Measurements from ENCODE around the gene SYT15.

SYT15 gene

GRCh38 chr10:46557319-46558121 is 21.4 kb upstream of the SYT15 start:
- TF ChIP-seq CTCF (conservative IDR thresholded peaks at IDR 0.05; ENCODE audit: low read length) (no peak), EZH2phosphoT487 (IDR thresholded peaks at IDR 0.05; ENCODE audit: borderline replicate concordance) (no peak)
- Histone ChIP-seq H3K79me2 (ENCODE audit: insufficient read depth, low read length) (no peaks in the 10 kb centered on the region), H4K20me1 (ENCODE audit: insufficient read depth, low read length, poor library complexity, severe bottlenecking) (no peaks in the 10 kb centered on the region), H3K27me3 (ENCODE audit: insufficient read depth, low read length, poor library complexity, severe bottlenecking) (peaks cover 13% of the 10 kb centered on the region), H3K9me2 (replicated peaks; ENCODE audit: low read depth, low read length) (no peaks in the 10 kb centered on the region), H3F3A (ENCODE audit: low read depth) (no peaks in the 10 kb centered on the region), H3K4me3 (ENCODE audit: low read length, poor library complexity, severe bottlenecking) (no peak overlapping the region), H3K4me2 (ENCODE audit: low read depth, low read length, poor library complexity, severe bottlenecking) (no peak overlapping the region), H3K36me3 (ENCODE audit: insufficient read depth, low read length) (no peaks in the 10 kb centered on the region), H3K9ac (ENCODE audit: low read depth, low read length, poor library complexity, severe bottlenecking) (no peak overlapping the region), H3K4me1 (ENCODE audit: insufficient read depth, low read length, poor library complexity, severe bottlenecking) (no peaks in the 10 kb centered on the region), H3K9me3 (ENCODE audit: insufficient read depth, low read depth, low read length) (no peaks in the 10 kb centered on the region), H2AFZ (ENCODE audit: low read length) (no peak overlapping the region)

GRCh38 chr10:46558122-46558391 is 20.9 kb upstream of the SYT15 start:
- no peak overlapping the region for H3K4me3 ChIP-seq (ENCODE audit: low read length, poor library complexity, severe bottlenecking)
- no peak overlapping the region for H2AFZ ChIP-seq (ENCODE audit: low read length)
- no peaks in the 10 kb centered on the region for H3K4me1 ChIP-seq (ENCODE audit: insufficient read depth, low read length, poor library complexity, severe bottlenecking)

GRCh38 chr10:46558392-46559185 is 20.3 kb upstream of the SYT15 start:
- Histone ChIP-seq H3K9me3 (ENCODE audit: insufficient read depth, low read depth, low read length) (no peaks in the 10 kb centered on the region), H3K4me3 (ENCODE audit: low read length, poor library complexity, severe bottlenecking) (no peak overlapping the region), H3K4me2 (ENCODE audit: low read depth, low read length, poor library complexity, severe bottlenecking) (no peak overlapping the region), H3K4me1 (ENCODE audit: insufficient read depth, low read length, poor library complexity, severe bottlenecking) (no peaks in the 10 kb centered on the region), H4K20me1 (ENCODE audit: insufficient read depth, low read length, poor library complexity, severe bottlenecking) (no peaks in the 10 kb centered on the region), H3K9ac (ENCODE audit: low read depth, low read length, poor library complexity, severe bottlenecking) (no peak overlapping the region), H3K36me3 (ENCODE audit: insufficient read depth, low read length) (no peaks in the 10 kb centered on the region), H2AFZ (ENCODE audit: low read length) (no peak overlapping the region), H3K79me2 (ENCODE audit: insufficient read depth, low read length) (no peaks in the 10 kb centered on the region), H3F3A (ENCODE audit: low read depth) (no peaks in the 10 kb centered on the region), H3K27me3 (ENCODE audit: insufficient read depth, low read length, poor library complexity, severe bottlenecking) (peaks cover 13% of the 10 kb centered on the region), H3K9me2 (replicated peaks; ENCODE audit: low read depth, low read length) (no peaks in the 10 kb centered on the region)
- TF ChIP-seq EZH2phosphoT487 (IDR thresholded peaks at IDR 0.05; ENCODE audit: borderline replicate concordance) (no peak), CTCF (conservative IDR thresholded peaks at IDR 0.05; ENCODE audit: low read length) (no peak)

More at GRCh38 chr10:46558122-46558391, 20.9 kb upstream of the SYT15 start:
- Histone ChIP-seq H3K4me2 (ENCODE audit: low read depth, low read length, poor library complexity, severe bottlenecking) (no peak overlapping the region), H3K27me3 (ENCODE audit: insufficient read depth, low read length, poor library complexity, severe bottlenecking) (peaks cover 13% of the 10 kb centered on the region), H4K20me1 (ENCODE audit: insufficient read depth, low read length, poor library complexity, severe bottlenecking) (no peaks in the 10 kb centered on the region), H3K9ac (ENCODE audit: low read depth, low read length, poor library complexity, severe bottlenecking) (no peak overlapping the region), H3K79me2 (ENCODE audit: insufficient read depth, low read length) (no peaks in the 10 kb centered on the region), H3F3A (ENCODE audit: low read depth) (no peaks in the 10 kb centered on the region), H3K9me3 (ENCODE audit: insufficient read depth, low read depth, low read length) (no peaks in the 10 kb centered on the region), H3K9me2 (replicated peaks; ENCODE audit: low read depth, low read length) (no peaks in the 10 kb centered on the region), H3K36me3 (ENCODE audit: insufficient read depth, low read length) (no peaks in the 10 kb centered on the region)
- TF ChIP-seq CTCF (conservative IDR thresholded peaks at IDR 0.05; ENCODE audit: low read length) (no peak), EZH2phosphoT487 (IDR thresholded peaks at IDR 0.05; ENCODE audit: borderline replicate concordance) (no peak)
